IPS-20b (cell line): ENCODE results near the gene CHN1.

Experiments
- H3K27ac ChIP-seq: one replicate; pipeline ENCODE4 v1.5.1; 2013; ENCODE audit warnings: low read length
- H3K27me3 ChIP-seq: 2 replicates; pipeline ENCODE4 v1.6.1; 2013; ENCODE audit warnings: mild to moderate bottlenecking, low read length, inconsistent platforms; ENCODE audit not compliant: insufficient read depth
- H3K36me3 ChIP-seq: 2 replicates; pipeline ENCODE4 v1.6.1; 2013; ENCODE audit warnings: low read depth, mild to moderate bottlenecking, inconsistent platforms, low read length, moderate library complexity; ENCODE audit not compliant: insufficient read depth
- H3K4me1 ChIP-seq: 2 replicates; pipeline ENCODE4 v1.6.1; 2013; ENCODE audit warnings: mild to moderate bottlenecking, control low read depth, inconsistent platforms, low read length, moderate library complexity; ENCODE audit not compliant: insufficient read depth
- H3K4me3 ChIP-seq: 2 replicates; pipeline ENCODE4 v1.5.1; 2013; ENCODE audit warnings: mild to moderate bottlenecking, low read length, inconsistent platforms
- H3K9ac ChIP-seq: 2 replicates; pipeline ENCODE4 v1.6.1; 2013; ENCODE audit warnings: low read depth, mild to moderate bottlenecking, inconsistent platforms, low read length, moderate library complexity
- H3K9me3 ChIP-seq: 2 replicates; pipeline ENCODE4 v1.6.1; 2013; ENCODE audit warnings: mild to moderate bottlenecking, low read depth, low read length, inconsistent platforms; ENCODE audit not compliant: insufficient read depth

The CHN1 gene

DNA sequence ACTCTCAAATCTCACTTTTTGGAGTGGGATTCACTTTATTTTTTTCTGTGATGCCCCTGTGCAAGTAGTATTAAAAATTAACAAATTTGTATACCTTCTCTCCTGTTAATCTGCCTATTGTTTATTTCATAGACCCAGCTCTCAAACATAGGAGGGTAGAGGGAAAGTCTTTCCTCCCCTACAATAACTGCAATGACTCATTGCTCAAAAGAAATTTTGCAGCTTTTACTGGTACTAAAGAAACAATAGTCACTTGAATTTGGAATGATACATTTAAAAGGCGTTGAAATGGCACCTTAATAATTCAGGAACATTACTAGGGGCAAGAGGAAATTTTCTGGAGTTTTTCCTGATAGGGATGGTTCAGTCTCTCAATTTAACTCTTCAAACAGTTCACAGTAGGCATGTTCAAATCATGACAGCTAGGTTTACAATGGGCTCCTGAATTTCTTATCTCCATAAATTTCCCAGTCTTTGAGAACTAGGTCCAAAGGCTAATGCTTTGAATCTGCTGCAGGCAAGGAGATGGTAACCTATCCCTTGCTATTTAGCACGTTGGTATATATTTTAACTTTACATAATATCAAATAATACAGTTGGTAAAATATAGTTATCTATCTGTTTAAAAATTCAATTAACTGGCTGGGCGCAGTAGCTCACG, 88.8 kb downstream of the CHN1 start:
- no peak overlapping the region for H3K9ac ChIP-seq
- H3K9me3 ChIP-seq = no peaks in the 10 kb centered on the region
- no peak overlapping the region for H3K27ac ChIP-seq
- no peak overlapping the region for H3K4me3 ChIP-seq
- peaks cover 12% of the 10 kb centered on the region; the same call in 1 of the 2 replicates for H3K4me1 ChIP-seq
- no peaks in the 10 kb centered on the region for H3K27me3 ChIP-seq
- peaks cover 51% of the 10 kb centered on the region for H3K36me3 ChIP-seq

DNA sequence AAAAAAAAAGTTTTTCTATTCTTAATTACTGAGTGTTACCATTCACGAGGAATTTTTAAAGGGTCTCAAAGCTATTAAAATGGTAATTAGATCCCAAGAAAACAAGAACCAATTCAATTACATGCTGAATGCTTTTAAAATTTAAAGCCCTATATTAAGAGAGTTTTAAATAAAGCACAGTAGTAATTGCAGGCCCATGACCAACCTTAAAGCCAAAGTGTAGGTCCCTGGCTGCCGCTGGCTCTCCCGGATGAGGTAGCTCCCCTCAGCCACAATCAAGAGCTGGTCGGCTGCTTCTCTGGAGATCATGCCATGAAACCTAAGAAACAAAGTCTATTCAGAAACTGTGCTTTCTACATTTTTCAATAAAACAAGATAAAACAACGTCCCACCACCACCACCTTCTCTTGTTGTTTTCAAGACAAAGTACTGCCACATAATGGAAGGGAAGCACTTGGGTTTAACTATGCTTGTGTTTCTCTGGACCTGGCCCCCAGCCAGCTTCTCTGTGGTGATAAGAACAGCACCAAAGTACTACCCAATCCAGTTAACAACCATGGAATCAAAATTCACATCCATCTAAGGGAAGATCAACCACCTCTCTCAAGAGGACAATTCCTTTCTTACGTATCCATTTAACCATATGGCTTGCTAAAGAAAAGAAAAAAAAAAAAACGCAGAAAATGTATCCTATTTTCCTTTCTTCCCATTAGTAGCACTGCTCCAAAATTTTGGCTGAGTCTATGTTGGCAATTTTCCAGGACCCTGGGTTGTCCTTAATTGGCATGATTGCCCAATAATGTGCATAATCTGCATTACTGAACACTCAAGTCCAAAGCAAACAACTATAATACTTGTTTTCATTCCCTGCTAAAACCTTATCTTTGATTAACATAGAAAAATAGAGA, 90.1 kb downstream of the CHN1 start:
- H3K27me3 ChIP-seq = no peaks in the 10 kb centered on the region
- H3K4me3 ChIP-seq = no peak overlapping the region
- H3K27ac ChIP-seq = no peak overlapping the region
- H3K9me3 ChIP-seq = no peaks in the 10 kb centered on the region
- 0 out of 2 replicates have a peak overlapping the region, but pooled peaks have one; percentile 17 for H3K9ac ChIP-seq
- H3K4me1 ChIP-seq = peaks cover 12% of the 10 kb centered on the region; the same call in 1 of the 2 replicates
- peaks cover 55% of the 10 kb centered on the region for H3K36me3 ChIP-seq

DNA sequence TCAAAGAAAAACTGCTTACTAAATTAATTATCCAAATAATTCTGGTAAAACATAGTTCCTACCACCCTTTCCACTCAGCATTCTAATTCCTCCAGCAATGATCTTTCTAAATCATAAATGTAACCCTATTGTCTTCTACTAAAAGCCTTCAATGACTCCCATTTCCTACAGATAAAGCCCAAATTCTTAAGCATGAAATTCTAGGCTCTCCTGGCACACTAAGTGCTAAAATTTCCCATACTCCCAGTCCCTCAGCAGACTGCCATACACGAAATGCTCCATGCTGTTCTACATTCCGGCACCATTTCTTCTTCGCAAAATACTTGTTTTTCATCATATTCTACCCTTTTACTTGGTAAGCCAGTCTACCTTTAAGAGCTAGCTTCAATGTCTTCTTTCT, 96.9 kb downstream of the CHN1 start:
- H3K9me3 ChIP-seq = no peaks in the 10 kb centered on the region
- H3K36me3 ChIP-seq = peaks cover 51% of the 10 kb centered on the region; the same call in 1 of the 2 replicates
- no peak overlapping the region for H3K9ac ChIP-seq
- H3K4me3 ChIP-seq = no peak overlapping the region
- H3K27me3 ChIP-seq = no peaks in the 10 kb centered on the region
- peaks cover 6% of the 10 kb centered on the region; the same call in 1 of the 2 replicates for H3K4me1 ChIP-seq
- no peak overlapping the region for H3K27ac ChIP-seq

DNA sequence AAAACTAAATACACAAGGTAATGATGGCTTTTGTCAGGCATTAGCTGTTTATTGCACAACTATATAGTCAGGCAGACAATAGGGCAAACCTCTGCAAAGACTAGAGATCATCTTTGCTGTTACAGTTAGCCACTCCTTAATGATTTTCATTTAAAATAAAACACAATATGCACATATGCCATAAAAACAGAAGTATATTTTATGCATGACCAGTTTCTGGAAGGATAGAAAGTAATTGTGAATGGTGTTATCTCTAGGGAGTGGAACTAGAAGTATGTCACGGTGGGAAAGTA, 102.0 kb downstream of the CHN1 start:
- Histone ChIP-seq H3K9ac (no peak overlapping the region), H3K36me3 (peaks cover 19% of the 10 kb centered on the region; the same call in 1 of the 2 replicates), H3K4me1 (peaks cover 11% of the 10 kb centered on the region), H3K4me3 (no peak overlapping the region), H3K27me3 (no peaks in the 10 kb centered on the region), H3K9me3 (no peaks in the 10 kb centered on the region), H3K27ac (no peak overlapping the region)

DNA sequence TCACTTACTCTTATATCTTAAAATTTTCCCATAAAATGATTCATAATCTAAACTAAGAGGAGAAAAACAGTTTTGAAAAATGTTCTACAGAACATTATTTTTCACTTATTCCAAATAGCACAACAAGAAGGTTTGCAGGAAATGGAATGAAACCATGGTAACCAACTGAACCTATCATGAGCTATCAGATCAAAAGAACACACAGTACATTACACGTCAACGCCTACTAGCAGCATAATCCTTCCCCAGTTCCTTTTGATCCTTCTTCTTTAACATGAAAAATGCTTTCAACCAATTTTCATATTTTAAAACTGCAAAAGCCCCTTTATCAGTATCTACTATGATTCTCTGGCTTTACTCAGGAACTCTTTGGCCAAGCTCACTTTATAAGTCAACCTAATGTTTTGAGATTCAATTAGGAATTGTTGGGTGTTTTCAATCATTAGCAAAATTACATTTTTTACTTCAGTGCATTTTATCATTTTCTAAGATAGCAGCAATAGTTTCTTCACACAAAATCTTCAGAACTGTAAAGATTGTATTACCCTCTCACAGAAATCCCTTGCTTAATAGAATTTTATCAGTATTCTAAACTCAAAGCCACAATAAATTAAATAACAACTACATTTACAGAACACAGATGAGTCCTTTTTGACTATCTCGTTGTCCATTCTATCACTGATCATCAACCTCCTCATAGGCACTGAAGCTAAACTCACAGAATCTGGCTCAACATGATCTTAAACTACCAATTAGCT, 102.5 kb downstream of the CHN1 start:
- Histone ChIP-seq H3K4me1 (peaks cover 11% of the 10 kb centered on the region), H3K36me3 (peaks cover 15% of the 10 kb centered on the region; the same call in 1 of the 2 replicates), H3K9ac (no peak overlapping the region), H3K27ac (no peak overlapping the region), H3K27me3 (no peaks in the 10 kb centered on the region), H3K4me3 (no peak overlapping the region), H3K9me3 (no peaks in the 10 kb centered on the region)

DNA sequence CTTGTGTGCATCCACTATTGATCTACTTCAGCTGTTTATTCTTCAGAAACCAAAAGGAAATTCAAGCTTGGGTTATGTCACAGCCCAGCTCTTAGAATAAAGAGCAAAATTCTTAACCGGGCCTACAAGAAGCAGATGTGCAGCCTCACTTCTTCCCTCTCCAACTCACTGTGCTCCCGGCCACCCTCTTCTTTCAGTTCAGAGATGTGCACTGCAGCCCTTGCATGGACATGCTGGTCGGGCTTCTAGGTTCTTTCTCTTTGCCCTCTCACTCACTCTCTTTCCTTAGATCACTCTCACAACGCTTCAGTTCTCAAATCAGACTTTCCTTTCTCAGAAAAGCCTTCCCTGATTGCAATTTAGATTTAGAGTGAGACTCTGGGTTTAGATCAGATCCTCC, 104.1 kb downstream of the CHN1 start:
- Histone ChIP-seq H3K27ac (no peak overlapping the region), H3K36me3 (peaks cover 3% of the 10 kb centered on the region; the same call in 1 of the 2 replicates), H3K4me1 (peaks cover 11% of the 10 kb centered on the region), H3K27me3 (no peaks in the 10 kb centered on the region), H3K9me3 (no peaks in the 10 kb centered on the region), H3K9ac (no peak overlapping the region), H3K4me3 (no peak overlapping the region)

DNA sequence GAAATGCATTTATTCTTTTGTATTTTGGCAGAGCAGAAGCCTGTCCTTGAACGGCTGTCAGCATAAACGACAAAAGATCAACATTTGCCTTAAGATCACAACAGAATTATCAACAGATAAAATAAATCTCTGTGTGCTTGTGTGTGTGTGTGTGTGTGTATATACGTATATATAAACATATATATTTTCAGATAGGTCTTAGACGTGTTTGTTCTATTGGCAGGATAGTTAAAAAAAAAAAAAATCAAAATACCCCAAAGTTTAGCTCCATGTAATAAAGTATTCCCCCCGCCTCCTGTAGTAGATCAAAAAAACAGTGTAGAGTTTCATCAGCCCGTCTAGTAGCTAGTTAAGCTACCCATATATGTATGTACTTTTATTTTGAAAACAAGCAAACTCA, 107.9 kb downstream of the CHN1 start:
- Histone ChIP-seq H3K9me3 (no peaks in the 10 kb centered on the region), H3K36me3 (peaks cover 3% of the 10 kb centered on the region; the same call in 1 of the 2 replicates), H3K27me3 (no peaks in the 10 kb centered on the region), H3K9ac (no peak overlapping the region), H3K4me3 (no peak overlapping the region), H3K4me1 (peaks cover 8% of the 10 kb centered on the region; the same call in 1 of the 2 replicates), H3K27ac (no peak overlapping the region)

DNA sequence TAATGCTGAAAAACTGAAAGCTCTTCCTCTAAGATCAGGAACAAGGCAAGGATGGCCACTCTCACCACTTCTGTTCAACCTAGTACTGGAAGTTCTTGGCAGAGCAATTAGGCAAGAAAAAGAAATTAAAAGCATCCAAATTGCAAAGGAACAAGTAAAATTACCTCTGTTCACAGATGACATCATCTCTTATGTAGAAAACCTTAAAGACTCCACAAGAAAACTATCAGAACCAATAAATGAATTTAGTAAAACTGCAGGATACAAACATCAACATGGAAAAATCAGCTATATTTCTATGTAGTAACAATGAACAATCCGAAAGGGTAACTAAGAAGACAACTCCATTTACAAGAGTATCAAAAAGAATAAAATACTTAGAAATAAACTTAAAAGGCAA, 112.2 kb downstream of the CHN1 start:
- peaks cover 15% of the 10 kb centered on the region; the same call in 1 of the 2 replicates for H3K4me1 ChIP-seq

DNA sequence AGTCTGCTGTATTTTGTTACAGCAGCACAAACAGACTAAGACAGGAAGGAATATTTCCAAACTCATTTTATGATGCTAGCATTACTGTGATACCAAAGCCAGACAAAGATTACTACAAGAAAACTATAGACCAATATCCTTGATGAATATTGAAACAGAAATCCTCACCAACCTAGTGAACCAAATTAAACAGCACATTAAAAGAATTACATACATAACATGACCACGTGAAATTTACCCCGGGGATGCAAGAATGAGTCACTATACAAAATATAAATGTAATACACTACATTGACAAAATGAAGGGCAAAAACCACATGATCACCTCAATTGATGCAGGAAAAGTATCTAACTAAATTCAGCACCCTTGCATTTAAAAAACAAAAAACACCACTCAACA, 112.6 kb downstream of the CHN1 start:
- Histone ChIP-seq H3K27ac (no peak overlapping the region), H3K9ac (no peak overlapping the region), H3K27me3 (no peaks in the 10 kb centered on the region), H3K9me3 (no peaks in the 10 kb centered on the region), H3K4me3 (no peak overlapping the region), H3K36me3 (peaks cover 4% of the 10 kb centered on the region; the same call in 1 of the 2 replicates), H3K4me1 (peaks cover 15% of the 10 kb centered on the region; the same call in 1 of the 2 replicates)

More for the DNA sequence above, 112.2 kb downstream of the CHN1 start:
- peaks cover 4% of the 10 kb centered on the region; the same call in 1 of the 2 replicates for H3K36me3 ChIP-seq
- H3K9me3 ChIP-seq = no peaks in the 10 kb centered on the region
- H3K4me3 ChIP-seq = no peak overlapping the region
- no peaks in the 10 kb centered on the region for H3K27me3 ChIP-seq
- H3K27ac ChIP-seq = no peak overlapping the region
- H3K9ac ChIP-seq = no peak overlapping the region

DNA sequence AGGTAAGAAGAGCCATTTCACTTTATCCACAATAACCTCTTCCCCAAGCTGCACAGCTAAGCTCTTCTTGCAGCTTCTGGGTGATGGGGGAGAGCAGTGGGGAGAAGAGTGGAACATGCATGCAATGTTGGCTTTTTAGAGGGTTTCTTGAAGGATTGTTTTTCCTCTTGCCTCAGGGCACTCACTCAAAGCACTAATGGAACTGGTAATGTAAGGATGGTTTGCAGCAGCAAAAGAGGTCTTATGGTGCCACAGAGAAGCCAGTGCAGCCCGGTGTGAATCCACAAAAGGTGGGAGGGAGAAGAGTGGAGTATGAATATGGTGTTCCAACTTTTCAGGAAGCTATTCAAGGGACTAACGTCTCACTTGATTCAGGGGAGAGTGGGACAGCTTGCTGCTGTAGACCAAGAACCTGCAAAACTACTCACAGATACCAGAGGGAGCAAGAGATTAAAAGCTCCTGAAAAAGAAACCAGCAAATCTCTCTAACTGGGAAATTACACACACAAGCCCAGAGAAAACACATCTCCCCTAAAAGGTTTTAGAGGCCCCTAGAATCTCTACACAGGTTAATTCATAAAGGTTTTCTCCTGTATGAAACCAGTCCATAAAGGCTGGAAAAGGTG, 116.4 kb downstream of the CHN1 start:
- Histone ChIP-seq H3K27ac (no peak overlapping the region), H3K9ac (no peak overlapping the region), H3K4me3 (no peak overlapping the region), H3K27me3 (no peaks in the 10 kb centered on the region), H3K9me3 (no peaks in the 10 kb centered on the region), H3K36me3 (peaks cover 7% of the 10 kb centered on the region; the same call in 1 of the 2 replicates), H3K4me1 (peaks cover 15% of the 10 kb centered on the region; the same call in 1 of the 2 replicates)

DNA sequence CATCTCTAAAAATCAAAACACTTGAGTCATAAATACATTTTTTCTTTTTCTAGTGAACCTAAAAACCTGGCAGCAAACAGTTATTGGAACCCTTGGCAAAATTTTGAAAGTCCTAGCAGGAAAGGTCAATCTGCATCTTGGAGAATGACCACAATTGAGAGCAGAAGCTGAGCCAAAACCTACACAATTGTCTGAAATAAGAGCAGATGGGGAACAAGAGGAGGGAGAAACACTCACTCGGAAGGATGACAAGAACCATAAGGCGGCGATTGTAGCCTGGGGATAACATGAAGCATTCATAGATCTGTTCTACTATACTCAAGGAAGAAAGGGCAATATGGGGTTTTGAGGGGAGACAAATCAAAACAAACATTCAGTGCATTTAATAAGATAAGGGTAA, 117.0 kb downstream of the CHN1 start:
- Histone ChIP-seq H3K27me3 (no peaks in the 10 kb centered on the region), H3K9me3 (no peaks in the 10 kb centered on the region), H3K9ac (no peak overlapping the region), H3K27ac (no peak overlapping the region), H3K36me3 (peaks cover 7% of the 10 kb centered on the region; the same call in 1 of the 2 replicates), H3K4me1 (peaks cover 20% of the 10 kb centered on the region; the same call in 1 of the 2 replicates), H3K4me3 (no peak overlapping the region)
